T-helper 1 cell treated with Interleukin-12 subunit alpha and Interleukin-12 subunit beta and Interleukin-4 antibody, amounts not matched to agents 30 μg/mL and 1 μg/mL, for 36 hours (primary cell): ENCODE measurements around the gene SAMD4B.

Source experiments
- H3K27ac Mint-ChIP-seq: one replicate; pipeline ENCODE4 v1.8.0; 2021; ENCODE audit warnings: mild to moderate bottlenecking, mixed read lengths
- H3K27me3 Mint-ChIP-seq: one replicate; pipeline ENCODE4 v1.8.0; 2021; ENCODE audit warnings: low read depth, mixed read lengths
- H3K36me3 Mint-ChIP-seq: one replicate; pipeline ENCODE4 v1.8.0; 2021; ENCODE audit warnings: low read depth, mixed read lengths
- H3K4me1 Mint-ChIP-seq: one replicate; pipeline ENCODE4 v1.8.0; 2021; ENCODE audit warnings: low read depth, mixed read lengths
- H3K4me3 Mint-ChIP-seq: one replicate; pipeline ENCODE4 v1.8.0; 2021; ENCODE audit warnings: mild to moderate bottlenecking, moderate library complexity, mixed read lengths
- H3K9me3 Mint-ChIP-seq: one replicate; pipeline ENCODE4 v1.8.0; 2021; ENCODE audit warnings: mixed read lengths

Gene SAMD4B, protein sequence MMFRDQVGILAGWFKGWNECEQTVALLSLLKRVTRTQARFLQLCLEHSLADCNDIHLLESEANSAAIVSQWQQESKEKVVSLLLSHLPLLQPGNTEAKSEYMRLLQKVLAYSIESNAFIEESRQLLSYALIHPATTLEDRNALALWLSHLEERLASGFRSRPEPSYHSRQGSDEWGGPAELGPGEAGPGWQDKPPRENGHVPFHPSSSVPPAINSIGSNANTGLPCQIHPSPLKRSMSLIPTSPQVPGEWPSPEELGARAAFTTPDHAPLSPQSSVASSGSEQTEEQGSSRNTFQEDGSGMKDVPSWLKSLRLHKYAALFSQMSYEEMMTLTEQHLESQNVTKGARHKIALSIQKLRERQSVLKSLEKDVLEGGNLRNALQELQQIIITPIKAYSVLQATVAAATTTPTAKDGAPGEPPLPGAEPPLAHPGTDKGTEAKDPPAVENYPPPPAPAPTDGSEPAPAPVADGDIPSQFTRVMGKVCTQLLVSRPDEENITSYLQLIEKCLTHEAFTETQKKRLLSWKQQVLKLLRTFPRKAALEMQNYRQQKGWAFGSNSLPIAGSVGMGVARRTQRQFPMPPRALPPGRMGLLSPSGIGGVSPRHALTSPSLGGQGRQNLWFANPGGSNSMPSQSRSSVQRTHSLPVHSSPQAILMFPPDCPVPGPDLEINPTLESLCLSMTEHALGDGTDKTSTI

DNA sequence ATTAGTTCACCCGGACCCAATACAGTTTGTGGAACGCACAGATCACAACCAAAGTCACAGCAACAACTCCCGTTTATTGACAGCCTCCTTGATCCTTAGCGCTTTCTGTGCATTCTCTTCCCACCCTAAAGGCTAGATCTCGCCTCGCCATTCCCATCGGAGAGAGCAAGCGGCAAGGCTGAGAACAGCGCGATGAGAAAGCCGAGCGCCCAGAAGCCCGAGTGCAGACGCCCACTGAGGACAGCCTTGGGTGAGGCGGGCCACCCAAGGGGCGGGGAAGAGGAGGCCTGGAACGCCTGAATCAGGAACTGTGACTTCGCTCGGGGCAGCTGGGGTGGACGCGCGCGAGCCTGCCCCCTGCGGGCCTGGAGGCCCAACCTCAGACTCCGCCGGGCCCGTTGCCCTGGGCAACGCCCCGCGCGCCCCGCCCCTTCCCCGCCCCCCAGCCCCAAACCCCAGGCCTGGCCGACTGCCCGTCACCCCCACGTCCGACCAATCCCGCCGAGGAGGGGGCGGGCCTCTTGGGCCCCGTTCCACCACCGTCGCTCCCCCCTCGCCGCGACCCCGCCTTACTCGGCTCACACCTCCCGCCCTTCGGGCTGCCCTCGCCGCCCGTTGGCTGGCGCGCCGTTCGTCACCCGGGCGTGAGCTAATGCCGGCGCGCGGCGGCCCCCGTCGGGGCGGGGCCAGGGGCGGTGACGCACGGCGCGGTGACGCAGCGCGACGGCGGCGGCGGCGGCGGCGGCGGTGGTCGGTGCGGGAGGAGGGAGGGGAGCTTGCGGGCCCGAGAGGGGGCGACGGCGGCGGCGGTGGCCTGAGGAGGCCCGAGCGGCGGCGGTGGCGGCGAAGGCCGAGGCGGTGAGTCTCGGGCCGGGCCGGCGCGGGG, at the start of gene SAMD4B:
SAMD4B (plus strand) TSS at position 703 of the 886 bp plus-strand sequence. CDS start 14,473 bp downstream, outside the sequence.
- peaks cover 24% of the 10 kb centered on the region for H3K36me3 Mint-ChIP-seq
- peaks cover 58% of the 10 kb centered on the region for H3K4me1 Mint-ChIP-seq
- H3K27ac Mint-ChIP-seq: peak within 1 kb of the TSS; percentile 88
- no peaks in the 10 kb centered on the region for H3K9me3 Mint-ChIP-seq
- H3K27me3 Mint-ChIP-seq: no peaks in the 10 kb centered on the region
- H3K4me3 Mint-ChIP-seq: peak within 1 kb of the TSS; percentile 93

DNA sequence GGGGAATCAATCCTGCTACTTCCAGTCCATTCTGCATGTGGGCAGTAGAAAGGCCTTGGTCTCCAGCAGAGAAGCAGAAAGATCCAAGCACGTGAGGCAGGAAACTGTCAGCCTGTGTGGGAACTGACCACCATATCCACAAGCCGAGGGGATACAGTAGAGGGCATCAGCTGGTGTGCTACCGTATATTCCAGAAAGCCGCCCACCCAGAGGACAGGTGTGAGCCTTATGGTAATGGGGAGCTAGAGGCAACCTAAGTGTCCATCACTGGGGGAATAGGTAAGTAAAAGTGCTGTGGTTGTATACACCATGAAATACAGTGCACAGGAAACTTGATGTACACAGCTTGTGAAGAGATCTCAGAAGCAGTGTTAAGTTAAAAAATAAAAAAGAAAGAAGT, 48.8 kb upstream of the SAMD4B start:
- no peak overlapping the region for H3K4me3 Mint-ChIP-seq
- H3K27ac Mint-ChIP-seq: no peak overlapping the region
- peaks cover 12% of the 10 kb centered on the region for H3K27me3 Mint-ChIP-seq
- no peaks in the 10 kb centered on the region for H3K36me3 Mint-ChIP-seq
- H3K9me3 Mint-ChIP-seq: no peaks in the 10 kb centered on the region
- peaks cover 16% of the 10 kb centered on the region for H3K4me1 Mint-ChIP-seq

DNA sequence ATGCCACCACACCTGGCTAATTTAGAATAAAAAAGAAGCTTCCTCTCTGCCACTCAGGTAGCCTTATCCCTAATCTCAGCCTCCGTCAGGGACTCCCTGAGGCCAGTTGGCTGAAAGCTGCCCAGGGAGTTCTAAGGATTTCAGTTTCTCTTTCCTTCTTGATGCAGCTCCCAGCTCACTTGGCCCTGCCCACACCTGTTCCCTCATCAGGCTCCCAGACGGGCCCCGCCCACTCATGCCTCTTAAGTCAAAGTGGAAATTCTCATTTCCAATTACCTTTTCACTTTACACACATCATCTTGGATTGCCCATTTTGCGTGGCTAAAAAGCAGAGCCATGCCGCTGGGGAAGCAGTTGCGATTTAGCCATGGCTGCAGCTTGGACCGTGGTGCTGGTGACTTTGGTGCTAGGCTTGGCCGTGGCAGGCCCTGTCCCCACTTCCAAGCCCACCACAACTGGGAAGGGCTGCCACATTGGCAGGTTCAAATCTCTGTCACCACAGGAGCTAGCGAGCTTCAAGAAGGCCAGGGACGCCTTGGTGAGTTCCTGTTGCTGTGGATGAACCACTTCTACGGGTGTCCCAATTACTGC, 46.1 kb upstream of the SAMD4B start, which contains the start of gene IFNL1:
IFNL1 (plus strand) TSS at position 353 of the 591 bp plus-strand sequence; CDS start at position 368, 15 bp downstream.
- Mint-ChIP-seq H3K4me3 (no peak within 1 kb of the TSS), H3K9me3 (no peaks in the 10 kb centered on the region), H3K27me3 (peaks cover 3% of the 10 kb centered on the region), H3K4me1 (peaks cover 27% of the 10 kb centered on the region), H3K36me3 (no peaks in the 10 kb centered on the region), H3K27ac (no peak within 1 kb of the TSS)

DNA sequence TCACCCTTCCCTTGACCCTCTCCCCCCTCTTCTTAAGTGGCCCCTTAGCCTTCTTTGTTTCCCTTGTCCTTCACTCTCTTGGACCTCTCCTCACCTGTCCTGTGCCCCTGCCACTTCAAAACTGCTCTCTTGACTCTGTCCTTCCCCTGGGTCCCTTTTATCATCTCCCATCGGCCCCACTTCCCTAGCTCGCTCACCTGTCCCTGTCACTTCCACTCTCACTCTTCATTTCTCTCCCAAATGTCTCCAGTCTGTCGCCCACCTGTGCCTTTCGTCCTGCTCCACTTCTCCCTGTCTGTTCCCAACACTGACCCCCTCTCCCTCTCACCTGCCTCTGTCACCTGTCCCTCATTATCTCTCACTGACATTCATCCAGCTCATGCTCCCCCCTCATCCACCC, 45.3 kb upstream of the SAMD4B start:
- H3K4me3 Mint-ChIP-seq: no peak overlapping the region
- no peak overlapping the region for H3K27ac Mint-ChIP-seq
- H3K9me3 Mint-ChIP-seq: no peaks in the 10 kb centered on the region
- H3K36me3 Mint-ChIP-seq: no peaks in the 10 kb centered on the region
- H3K4me1 Mint-ChIP-seq: peaks cover 27% of the 10 kb centered on the region
- H3K27me3 Mint-ChIP-seq: no peaks in the 10 kb centered on the region

DNA sequence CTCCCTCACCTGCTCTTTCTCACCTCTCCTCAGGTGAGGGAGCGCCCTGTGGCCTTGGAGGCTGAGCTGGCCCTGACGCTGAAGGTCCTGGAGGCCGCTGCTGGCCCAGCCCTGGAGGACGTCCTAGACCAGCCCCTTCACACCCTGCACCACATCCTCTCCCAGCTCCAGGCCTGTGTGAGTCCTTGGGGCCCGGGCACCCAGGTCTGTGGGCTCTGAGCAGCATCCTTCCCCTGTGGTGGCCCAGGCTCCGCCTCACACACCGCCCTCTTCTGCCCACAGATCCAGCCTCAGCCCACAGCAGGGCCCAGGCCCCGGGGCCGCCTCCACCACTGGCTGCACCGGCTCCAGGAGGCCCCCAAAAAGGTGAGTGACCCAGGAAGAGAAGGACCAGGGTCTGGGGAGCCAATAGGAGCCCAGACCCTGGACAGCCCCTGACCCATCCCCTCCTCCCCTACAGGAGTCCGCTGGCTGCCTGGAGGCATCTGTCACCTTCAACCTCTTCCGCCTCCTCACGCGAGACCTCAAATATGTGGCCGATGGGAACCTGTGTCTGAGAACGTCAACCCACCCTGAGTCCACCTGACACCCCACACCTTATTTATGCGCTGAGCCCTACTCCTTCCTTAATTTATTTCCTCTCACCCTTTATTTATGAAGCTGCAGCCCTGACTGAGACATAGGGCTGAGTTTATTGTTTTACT, 44.1 kb upstream of the SAMD4B start:
- H3K27ac Mint-ChIP-seq: peak overlapping the region; percentile 53
- H3K4me1 Mint-ChIP-seq: peaks cover 29% of the 10 kb centered on the region
- peak overlapping the region; percentile 32 for H3K4me3 Mint-ChIP-seq
- H3K36me3 Mint-ChIP-seq: no peaks in the 10 kb centered on the region
- H3K27me3 Mint-ChIP-seq: no peaks in the 10 kb centered on the region
- no peaks in the 10 kb centered on the region for H3K9me3 Mint-ChIP-seq

DNA sequence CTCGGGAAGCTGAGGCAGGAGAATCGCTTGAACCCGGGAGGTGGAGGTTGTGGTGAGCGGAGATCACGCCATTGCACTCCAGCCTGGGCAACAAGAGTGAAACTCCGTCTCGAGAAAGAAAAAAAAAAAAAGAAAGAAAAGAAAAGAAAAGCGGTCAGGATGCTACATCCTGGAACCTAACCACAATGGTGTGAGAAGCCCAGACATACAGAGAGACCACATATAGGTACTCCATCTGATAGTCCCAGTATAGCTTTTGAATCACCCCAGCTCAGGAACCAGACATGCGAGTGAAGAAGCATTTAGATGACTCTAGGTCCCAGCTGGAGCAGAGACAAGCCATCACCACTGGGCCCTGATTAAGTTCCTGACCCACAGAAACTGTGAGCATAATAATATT, 42.8 kb upstream of the SAMD4B start:
- H3K4me3 Mint-ChIP-seq: no peak overlapping the region
- no peaks in the 10 kb centered on the region for H3K9me3 Mint-ChIP-seq
- H3K4me1 Mint-ChIP-seq: peaks cover 29% of the 10 kb centered on the region
- H3K27ac Mint-ChIP-seq: peak overlapping the region; percentile 56
- H3K27me3 Mint-ChIP-seq: peaks cover 3% of the 10 kb centered on the region
- no peaks in the 10 kb centered on the region for H3K36me3 Mint-ChIP-seq

DNA sequence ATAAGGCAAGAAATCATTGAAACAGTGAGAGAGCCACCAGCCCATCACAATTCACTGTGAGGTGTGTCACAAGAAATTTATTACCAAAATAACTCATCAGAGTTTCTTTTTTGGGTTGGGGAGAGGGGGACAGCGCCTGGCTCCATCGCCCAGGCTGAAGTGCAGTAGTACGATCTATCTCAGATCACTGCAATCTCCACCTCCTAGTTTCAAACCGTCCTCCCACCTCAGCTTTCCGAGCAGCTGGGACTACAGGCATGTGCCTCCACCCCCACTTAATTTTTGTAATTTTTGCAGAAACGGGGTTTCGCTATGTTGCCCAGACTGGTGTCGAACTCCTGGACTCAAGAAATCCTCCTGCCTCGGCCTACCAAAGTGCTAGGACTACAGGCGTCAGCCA, 42.4 kb upstream of the SAMD4B start:
- H3K27ac Mint-ChIP-seq: peak overlapping the region; percentile 15
- H3K4me3 Mint-ChIP-seq: no peak overlapping the region
- H3K9me3 Mint-ChIP-seq: no peaks in the 10 kb centered on the region
- peaks cover 4% of the 10 kb centered on the region for H3K27me3 Mint-ChIP-seq
- H3K36me3 Mint-ChIP-seq: no peaks in the 10 kb centered on the region
- H3K4me1 Mint-ChIP-seq: peaks cover 29% of the 10 kb centered on the region

DNA sequence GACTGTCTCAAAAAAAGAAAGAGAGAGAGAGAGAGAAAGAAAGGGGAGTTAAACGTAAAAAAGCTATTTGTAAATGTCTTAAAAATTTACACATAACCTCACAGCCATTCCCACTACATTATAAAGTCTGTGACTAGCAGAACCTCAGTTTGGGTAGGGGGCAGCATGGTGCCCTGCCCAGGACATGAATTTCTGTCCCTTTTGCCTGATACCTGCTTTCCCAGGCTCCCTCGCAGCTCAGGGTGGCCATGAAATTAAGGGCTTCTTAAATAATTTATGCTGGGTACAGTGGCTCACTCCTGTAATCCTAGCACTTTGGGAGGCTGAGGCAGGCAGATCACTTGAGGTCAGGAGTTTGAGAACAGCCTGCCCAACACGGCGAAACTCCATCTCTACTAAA, 41.2 kb upstream of the SAMD4B start:
- Mint-ChIP-seq H3K9me3 (no peaks in the 10 kb centered on the region), H3K36me3 (no peaks in the 10 kb centered on the region), H3K4me3 (no peak overlapping the region), H3K27ac (no peak overlapping the region), H3K4me1 (peaks cover 27% of the 10 kb centered on the region), H3K27me3 (peaks cover 4% of the 10 kb centered on the region)

DNA sequence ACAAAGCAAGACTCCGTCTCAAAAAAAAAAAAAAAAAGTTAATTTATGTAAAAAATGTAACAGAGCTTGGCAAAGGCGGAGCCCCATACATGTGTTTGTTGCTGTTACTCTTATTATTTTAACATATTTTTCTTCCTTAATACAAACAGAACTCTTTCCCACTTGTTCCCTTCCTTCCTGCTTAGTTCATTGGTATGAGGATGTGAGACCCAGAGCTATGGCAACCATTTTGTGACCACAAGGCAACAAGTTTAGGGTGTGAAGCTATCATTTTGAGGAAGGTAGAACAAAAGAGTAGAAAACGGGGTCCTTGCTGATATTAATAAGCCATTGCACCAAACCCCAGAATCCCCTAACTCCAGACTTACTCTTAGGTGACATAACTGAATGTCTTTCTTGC, 40.7 kb upstream of the SAMD4B start:
- H3K9me3 Mint-ChIP-seq: no peaks in the 10 kb centered on the region
- peaks cover 2% of the 10 kb centered on the region for H3K36me3 Mint-ChIP-seq
- no peak overlapping the region for H3K27ac Mint-ChIP-seq
- peaks cover 25% of the 10 kb centered on the region for H3K4me1 Mint-ChIP-seq
- no peak overlapping the region for H3K4me3 Mint-ChIP-seq
- peaks cover 4% of the 10 kb centered on the region for H3K27me3 Mint-ChIP-seq

DNA sequence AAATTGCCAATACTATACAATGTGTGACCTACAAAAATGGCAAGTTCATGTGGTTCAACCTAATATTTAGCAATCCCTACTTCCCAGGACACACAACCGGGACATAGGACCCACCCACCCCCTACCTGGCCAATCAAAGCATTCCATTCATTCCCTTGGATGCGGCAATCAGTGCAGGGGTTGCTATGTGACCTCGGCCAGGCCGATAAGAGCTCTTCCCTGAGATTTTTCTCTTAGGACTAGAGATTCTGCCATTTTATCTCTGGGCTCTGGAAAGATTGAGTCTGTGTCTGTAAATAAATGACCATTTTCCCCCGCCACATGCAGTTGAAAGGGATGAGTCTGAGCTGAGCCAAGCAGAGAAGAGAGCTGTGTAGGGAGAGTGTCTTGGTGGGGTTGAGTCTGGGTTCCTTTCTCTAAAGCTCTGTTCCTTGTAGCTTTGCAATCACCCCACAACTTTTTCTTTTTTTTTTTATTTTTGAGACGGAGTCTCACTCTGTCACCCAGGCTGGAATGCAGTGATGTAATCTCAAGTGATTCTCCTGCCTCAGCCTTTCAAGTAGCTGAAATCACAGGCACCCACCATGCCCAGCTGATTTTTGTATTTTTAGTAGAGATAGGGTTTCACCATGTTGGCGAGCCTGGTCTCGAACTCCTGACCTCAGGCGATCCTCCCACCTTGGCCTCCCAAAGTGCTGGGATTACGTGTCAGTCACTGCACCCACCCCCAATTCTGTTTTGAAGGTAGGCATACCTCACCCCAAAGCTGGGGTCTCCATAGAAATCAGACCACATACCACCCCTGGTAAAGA, 38.6 kb upstream of the SAMD4B start:
- Mint-ChIP-seq H3K9me3 (no peaks in the 10 kb centered on the region), H3K27ac (no peak overlapping the region), H3K4me1 (peaks cover 10% of the 10 kb centered on the region), H3K36me3 (peaks cover 5% of the 10 kb centered on the region), H3K27me3 (peaks cover 4% of the 10 kb centered on the region), H3K4me3 (no peak overlapping the region)

DNA sequence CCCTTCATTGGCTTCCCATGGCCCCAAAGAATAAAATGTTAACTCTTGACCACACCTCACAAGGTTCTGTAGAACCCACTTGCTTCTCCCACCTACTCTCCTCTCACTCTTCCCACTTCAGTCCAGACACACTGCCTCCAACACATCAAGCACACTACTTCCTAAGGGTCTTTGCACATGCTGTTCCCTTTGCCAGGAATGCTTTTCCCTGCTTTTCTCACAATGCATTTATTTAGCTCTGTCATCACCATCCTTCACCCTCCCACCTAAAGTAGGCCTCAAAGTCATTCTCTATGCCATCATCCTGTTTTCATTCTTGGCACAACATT, 38.1 kb upstream of the SAMD4B start:
- H3K36me3 Mint-ChIP-seq: peaks cover 9% of the 10 kb centered on the region
- H3K27ac Mint-ChIP-seq: no peak overlapping the region
- H3K4me3 Mint-ChIP-seq: no peak overlapping the region
- peaks cover 8% of the 10 kb centered on the region for H3K4me1 Mint-ChIP-seq
- H3K9me3 Mint-ChIP-seq: no peaks in the 10 kb centered on the region
- peaks cover 4% of the 10 kb centered on the region for H3K27me3 Mint-ChIP-seq

DNA sequence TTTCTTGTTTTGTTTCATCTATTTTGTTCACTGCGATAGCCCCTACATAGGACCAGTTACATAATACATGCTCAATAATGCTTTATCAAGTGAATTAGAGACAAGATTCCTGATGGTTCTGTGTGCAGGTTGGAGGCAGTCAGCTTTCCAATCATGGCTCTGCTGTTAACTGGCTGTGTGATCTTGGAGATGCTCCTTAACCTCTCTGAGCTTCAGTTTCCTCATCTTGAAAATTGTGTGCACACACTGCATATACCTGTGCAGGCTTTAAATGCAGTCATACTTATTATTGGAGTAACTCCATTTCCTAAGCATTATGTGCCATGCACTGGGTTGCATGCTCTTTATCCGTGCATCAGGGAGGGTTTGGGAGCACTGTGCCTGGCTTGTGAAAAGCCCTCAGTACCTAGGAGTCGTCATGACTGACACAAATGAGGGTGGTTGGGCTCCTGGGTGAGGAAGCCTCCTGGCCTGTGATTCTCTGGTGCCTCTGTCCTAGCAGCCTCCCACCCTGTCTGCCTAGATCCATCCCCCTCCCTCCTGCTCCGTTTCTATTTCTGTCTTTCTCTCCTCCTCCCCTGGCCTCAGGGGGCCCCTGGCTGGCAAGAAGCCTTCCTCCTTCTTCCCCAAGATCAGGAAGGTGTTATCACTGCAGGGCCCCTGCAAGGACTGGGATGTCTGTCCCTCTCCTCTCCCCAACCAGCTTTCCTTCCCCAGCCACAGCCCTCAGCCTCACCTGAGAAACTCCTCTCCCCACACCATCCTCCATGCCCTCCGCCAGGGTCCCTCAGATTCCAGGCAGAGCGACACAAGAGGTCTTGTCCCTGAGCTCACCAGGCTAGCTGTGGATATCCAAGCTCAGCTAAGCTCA, 37.3 kb upstream of the SAMD4B start:
- H3K4me3 Mint-ChIP-seq: no peak overlapping the region
- H3K27ac Mint-ChIP-seq: no peak overlapping the region
- no peaks in the 10 kb centered on the region for H3K9me3 Mint-ChIP-seq
- H3K27me3 Mint-ChIP-seq: peaks cover 4% of the 10 kb centered on the region
- peaks cover 11% of the 10 kb centered on the region for H3K36me3 Mint-ChIP-seq
- peaks cover 5% of the 10 kb centered on the region for H3K4me1 Mint-ChIP-seq
